Myometrial cell (primary cell): ENCODE results near the gene SUGP1. TPM values are rescaled to one million over a fixed set of nuclear protein-coding genes. Genes with fewer than 3 reads are reported as not detected.

ENCODE experiments used
- total RNA-seq: library from RNA; depleted of rRNA; stranded (reverse); fragments of >200 nt; gene quantifications from 2 replicates; pipeline ENCODE4 v1.2.3, GENCODE V29; 2015

SUGP1 gene
- 28.3 and 37.7 TPM in 2 replicates for total RNA-seq

GRCh38 chr19:19320361-19321140 lies at the start of gene SUGP1, which contains the start of gene MAU2:
SUGP1 (minus strand) TSS chr19:19320509; CDS start chr19:19320496, 13 bp downstream.
MAU2 (plus strand) TSS chr19:19320829; CDS start chr19:19320860, 31 bp downstream.

Other genes with a start within 250 kb of the SUGP1 start
- gene TMEM161A, start 182.0 kb downstream of the SUGP1 start, total RNA-seq, result 34.3 and 35.4 TPM in 2 replicates
- gene MEF2B, start 150.2 kb downstream of the SUGP1 start, total RNA-seq, result 0.29 TPM in 1 of 2 replicates, not detected in the other
- gene BORCS8, start 128.4 kb downstream of the SUGP1 start, total RNA-seq, result 16.0 and 20.2 TPM in 2 replicates
- gene RFXANK, start 128.3 kb downstream of the SUGP1 start, total RNA-seq, result 68.6 and 102 TPM in 2 replicates
- gene NR2C2AP, start 117.1 kb downstream of the SUGP1 start, total RNA-seq, result 7.8 and 8.7 TPM in 2 replicates
- not detected in 2 replicates for gene NCAN, start 108.6 kb downstream of the SUGP1 start, total RNA-seq
- gene TM6SF2, start 47.2 kb downstream of the SUGP1 start, total RNA-seq, result 0.71 and 1.2 TPM in 2 replicates
- 17.9 and 18.5 TPM in 2 replicates for gene MAU2, start 320 bp upstream of the SUGP1 start, total RNA-seq
- 47.9 and 51.9 TPM in 2 replicates for gene GATAD2A, start 85.2 kb upstream of the SUGP1 start, total RNA-seq
- gene TSSK6, start 195.0 kb upstream of the SUGP1 start, total RNA-seq, result 0.35 and 0.86 TPM in 2 replicates
- 17.5 and 174 TPM in 2 replicates for gene NDUFA13, start 195.7 kb upstream of the SUGP1 start, total RNA-seq
- 0.58 and 3.2 TPM in 2 replicates for gene YJEFN3, start 208.4 kb upstream of the SUGP1 start, total RNA-seq
- gene CILP2, start 217.8 kb upstream of the SUGP1 start, total RNA-seq, result 0.89 and 2.0 TPM in 2 replicates